NCI-H1092 treated with DMSO at 0.1 percent for 48 hours (cell line): ENCODE results near the gene RNF224.
"Not testable (repeated sequence)": the region's sequence is repeated elsewhere in the genome, so short reads cannot be mapped to it uniquely, and the experiment has no call there.

ENCODE experiments used
- DNase-seq: peaks from one replicate; lab custom pipeline; 2025; lab: John Stamatoyannopoulos, UW

Gene RNF224

GRCh38 chr9:137228506-137228967, 1.2 kb downstream of the RNF224 start:
- DNase-seq, result no peak

DNA sequence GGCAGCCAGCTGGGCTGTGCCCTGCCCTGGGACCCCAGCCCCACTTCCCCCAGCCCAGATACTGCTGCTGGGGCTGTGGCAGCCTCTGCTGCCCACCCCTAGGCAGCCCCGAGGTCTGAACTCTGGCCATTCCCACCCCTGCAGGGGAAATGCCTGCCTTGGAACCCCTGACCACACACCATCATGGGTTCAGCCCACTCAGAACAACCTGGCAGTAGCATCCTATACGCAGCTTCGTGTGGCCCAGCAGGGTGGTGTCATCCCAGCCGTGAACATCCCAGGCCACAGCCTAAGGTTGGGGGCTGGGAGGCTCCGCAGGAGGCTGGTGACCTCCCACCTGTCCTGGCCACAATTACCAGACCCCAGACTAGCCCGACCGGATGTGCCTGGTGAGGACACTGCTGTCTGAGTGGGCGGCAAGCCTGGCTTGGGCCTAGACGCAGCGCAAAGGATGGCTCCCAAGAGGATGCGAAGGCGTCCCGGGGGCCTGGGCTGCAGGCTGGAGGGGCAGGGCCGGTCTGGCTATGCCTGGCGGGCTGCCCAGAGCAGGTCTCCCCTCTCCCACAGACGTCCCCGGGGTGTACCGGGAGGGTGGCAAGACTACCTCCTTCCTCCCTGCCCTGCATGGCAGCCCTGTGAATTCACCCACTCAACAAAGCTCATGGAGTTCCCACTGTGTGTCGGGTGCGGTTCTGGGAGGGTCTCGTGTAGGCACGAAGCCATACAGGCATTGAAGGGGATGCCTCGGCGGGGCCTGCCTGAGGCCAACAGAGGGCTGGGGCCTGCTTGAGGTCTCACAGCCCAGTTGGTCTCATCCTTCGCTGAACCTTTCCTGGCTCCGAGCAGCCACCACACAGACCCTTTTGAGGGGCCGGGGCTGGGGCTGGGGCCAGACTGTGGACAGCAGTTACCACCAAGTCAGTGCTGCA, 1.9 kb downstream of the RNF224 start:
- DNase-seq, result no peak

GRCh38 chr9:137229903-137230704, 2.8 kb downstream of the RNF224 start:
- no peak for DNase-seq

DNA sequence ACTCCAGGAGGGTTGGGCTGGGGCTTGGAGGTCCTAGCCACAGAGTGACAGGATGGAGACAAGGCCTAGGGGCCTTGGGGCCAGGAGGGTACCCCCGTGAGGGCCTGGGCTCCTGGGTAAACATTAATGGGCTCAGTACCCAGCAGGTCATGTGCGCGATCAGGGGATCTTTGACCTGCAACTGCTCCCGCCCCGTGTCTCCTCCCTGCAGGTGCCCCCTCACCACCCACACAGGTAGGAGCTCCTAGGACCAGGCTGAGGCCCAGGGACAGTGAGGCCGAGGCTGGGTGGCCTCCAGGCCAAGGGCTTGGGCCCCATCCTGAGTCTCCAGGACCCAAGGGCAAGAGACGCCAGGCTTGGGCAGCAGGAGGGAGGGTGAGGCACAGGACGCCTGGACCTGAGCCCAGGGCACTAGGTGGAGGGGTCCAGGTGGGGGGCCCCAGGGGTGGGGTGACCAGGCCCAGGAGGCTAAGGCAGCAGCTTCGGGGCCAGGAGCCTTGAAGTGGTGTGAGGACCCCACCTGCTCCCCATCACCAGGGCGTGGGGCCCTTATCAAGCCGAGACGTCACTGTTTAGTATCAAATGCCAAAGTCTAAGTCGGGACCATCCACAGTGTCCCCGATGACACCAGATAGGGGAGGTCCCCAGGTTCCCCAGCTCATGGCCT, 3.5 kb downstream of the RNF224 start, which contains the start of gene SLC34A3:
Gene SLC34A3, plus strand, starts transcription at position 197 of the 667 bp plus-strand sequence. CDS start 802 bp downstream, outside the sequence.
- no peak for DNase-seq

DNA sequence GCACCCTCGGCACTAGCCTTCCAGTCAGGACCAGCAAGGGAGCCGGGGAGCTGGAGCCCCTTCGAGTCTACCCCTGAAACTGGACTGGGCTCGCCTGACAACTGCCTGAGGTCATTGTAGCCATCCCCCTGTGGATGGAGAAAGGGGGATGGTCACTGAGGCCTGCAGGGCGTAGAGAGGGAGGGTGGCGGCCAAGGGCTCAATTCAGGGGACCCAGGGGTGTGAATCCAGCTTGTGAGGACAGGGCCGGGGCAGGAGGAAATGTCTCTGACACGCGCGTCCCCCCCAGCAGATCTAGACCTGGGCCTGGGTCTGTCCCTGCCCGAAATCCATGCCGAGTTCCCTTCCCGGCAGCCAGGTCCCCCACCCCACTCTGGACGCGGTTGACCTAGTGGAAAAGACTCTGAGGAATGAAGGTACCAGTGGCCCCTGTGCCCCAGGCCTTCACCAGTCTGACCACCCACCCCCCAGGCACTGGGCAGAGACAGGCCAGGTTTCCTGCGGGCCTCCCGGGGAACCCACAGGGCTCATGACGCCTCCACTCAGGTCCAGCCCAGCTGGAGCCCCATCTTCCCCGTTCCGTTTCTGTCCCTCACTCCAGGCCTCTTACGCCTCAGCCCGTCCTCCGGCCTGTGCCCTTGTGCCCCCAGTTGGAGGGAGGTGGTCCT, 4.2 kb downstream of the RNF224 start:
- DNase-seq, result no peak

- no peak for DNase-seq
Observed at GRCh38 chr9:137232101-137232500, 4.8 kb downstream of the RNF224 start.

DNA sequence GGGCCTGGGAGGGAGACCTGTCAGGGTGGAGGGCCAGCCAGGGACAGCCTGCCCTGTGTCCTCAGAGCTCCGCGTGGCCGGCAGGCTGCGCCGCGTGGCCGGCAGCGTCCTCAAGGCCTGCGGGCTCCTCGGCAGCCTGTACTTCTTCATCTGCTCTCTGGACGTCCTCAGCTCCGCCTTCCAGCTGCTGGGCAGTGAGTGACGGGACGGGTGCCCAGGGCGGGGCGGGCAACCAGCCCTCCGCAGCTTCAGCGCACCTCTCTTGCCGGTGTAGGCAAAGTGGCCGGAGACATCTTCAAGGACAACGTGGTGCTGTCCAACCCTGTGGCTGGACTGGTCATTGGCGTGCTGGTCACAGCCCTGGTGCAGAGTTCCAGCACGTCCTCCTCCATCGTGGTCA, 5.2 kb downstream of the RNF224 start:
- no peak for DNase-seq

GRCh38 chr9:137233143-137233980, 6.1 kb downstream of the RNF224 start:
- DNase-seq, result no peak

- no peak for DNase-seq
Observed at GRCh38 chr9:137234055-137234697, 6.9 kb downstream of the RNF224 start.

GRCh38 chr9:137234758-137235423, 7.6 kb downstream of the RNF224 start:
- no peak for DNase-seq

DNA sequence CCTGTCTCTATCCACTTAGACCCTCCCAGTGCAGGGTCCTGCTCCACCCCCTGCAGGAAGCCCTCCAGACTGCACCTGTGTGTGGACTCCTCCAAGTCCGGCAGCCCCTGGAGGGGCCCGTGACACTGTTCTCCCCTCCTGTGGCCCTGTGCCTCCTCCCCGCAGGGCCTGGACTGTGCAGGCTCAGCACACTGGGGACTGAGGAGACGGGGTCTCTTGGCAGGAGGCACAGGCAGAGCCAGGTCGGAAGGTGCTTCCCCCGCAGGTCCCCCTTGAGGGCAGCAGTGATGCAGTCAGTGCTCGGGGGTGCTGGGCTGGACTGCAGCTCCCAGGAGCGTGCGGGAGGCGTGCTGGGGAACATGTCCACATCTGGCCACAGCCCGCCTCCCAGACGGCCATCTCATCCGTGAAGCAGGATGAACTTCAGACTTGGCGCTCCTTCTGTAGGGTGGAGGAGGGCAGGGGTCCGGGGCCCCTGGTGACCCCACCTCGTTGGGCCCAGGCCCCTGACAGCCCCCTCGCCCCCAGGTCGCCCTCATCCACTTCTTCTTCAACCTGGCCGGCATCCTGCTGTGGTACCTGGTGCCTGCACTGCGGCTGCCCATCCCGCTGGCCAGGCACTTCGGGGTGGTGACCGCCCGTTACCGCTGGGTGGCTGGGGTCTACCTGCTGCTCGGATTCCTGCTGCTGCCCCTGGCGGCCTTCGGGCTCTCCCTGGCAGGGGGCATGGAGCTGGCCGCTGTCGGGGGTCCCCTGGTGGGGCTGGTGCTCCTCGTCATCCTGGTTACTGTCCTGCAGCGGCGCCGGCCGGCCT, 8.3 kb downstream of the RNF224 start:
- DNase-seq, result no peak

- DNase-seq, result peak; percentile 80
Observed at GRCh38 chr9:137236238-137236935, 9.1 kb downstream of the RNF224 start.

- DNase-seq, result peak; percentile 49
Observed at GRCh38 chr9:137236936-137237421, 9.7 kb downstream of the RNF224 start.

DNA sequence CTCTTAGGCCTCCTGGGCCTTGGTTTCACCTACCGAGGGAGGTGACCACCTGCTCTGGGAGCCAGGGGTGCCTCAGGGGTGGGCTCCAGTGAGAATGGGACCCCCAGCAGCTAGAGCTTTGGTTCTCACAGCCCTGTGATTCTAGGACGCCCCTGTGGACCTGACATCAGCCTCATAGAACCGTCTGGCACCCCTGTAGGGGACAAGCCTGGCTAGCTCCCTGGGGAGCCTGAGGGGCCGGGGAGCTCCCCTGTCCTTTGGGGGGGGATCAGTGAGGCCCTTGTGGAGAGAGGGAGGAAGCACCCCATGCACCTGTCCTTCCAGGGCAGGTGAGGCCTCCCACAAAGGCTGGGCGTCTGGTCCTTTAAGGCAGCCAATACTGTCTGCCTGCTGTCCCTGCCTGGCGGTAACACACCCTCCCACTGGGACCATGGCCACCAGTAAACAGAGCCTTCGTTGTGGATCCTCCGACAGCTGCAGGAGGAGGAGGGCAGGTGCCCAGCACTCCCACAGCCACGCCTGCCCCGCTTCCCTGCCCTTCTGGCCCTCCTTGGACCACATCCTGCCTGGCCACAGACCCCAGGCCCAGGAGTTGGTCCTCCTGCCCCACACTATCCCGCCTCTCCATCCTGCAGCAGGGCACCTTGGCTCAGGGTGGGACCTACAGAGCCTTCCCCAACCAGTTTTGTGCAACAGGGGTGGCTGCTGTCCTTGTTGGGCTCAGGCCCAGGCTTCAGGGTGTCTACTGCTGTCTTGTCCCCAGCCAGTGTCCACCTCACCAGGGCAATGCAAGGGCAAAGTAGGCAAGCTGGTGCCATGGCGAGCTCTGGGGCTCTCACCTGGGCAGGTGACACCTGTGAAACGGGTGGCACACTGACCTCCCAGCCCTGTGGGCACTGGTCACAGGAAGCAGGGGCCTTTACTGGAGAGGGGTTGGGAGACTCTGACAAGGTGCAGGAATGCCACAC, 10.7 kb downstream of the RNF224 start:
- peak; percentile 58 for DNase-seq

DNA sequence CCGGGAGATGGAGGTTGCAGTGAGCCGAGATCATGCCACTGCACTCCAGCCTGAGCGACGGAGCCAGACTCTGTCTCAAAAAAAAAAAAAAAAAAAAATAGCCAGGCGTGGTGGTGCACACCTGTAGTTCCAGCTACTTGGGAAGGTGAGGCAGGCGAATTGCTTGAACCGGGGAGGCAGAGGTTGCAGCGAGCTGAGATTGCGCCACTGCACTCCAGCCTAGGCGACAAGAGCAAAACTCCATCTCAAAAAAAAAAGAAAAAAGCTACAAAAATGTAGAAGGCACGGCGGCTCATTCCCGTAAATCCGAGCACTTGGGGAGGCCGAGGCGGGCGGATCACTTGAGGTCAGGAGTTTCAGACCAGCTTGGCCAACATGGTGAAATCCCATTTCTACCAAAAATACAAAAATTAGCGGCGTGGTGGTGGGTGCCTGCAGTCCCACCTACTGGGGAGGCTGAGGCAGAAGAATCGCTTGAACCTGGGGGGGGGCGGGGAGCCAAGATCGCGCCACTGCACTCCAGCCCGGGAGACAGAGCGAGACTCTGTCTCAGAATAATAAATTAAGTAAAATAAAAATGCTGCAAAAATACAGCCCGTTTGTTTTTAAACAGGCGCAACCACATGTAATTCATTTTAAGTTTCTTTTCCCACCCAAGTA, 12.4 kb downstream of the RNF224 start:
- not testable (repeated sequence) for DNase-seq

DNA sequence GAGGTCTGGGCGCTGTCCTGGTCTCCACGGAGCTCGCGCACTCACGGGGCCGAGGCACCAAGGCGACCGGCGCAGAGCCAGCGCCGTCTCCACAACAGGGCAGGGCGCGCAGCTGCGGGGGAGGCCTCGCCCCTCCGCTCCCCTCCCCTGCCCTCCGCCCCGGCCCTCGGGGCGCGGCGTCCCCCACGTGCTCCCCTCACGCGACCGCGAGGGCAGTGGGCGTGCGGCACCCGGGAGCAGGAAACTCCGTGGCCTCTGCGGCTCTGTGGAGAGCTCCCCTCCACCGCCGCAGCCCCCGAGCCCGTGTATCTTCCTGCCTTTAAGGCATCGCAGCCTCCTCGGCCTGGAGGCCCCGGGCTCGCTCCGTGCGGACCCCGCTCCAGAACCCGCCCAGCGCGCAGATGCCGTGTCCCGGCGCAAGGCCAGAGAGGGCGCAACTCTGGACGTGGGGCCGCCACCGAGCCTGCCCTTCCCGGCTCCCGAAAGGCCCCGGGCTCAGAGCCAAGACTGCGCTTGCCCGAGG, 13.1 kb downstream of the RNF224 start:
- peak; percentile 77 for DNase-seq
